Sigmoid colon (tissue), 7 donors: ENCODE results near the gene PIP4K2C. TPM values are rescaled to one million over a fixed set of nuclear protein-coding genes. Genes with fewer than 3 reads are reported as not detected.
"Not testable (repeated sequence)": the region's sequence is repeated elsewhere in the genome, so short reads cannot be mapped to it uniquely, and the experiment has no call there.

Experiments
- DNase-seq: peaks from one replicate; pipeline ENCODE4 v3.0.0-alpha.2; 2019
- H3K27ac ChIP-seq, 4 donors: fragments of 200-600 bp; sonication (generic); one replicate each; pipeline ENCODE4 v1.5.1; 2016 to 2019; ENCODE audit warnings: mild to moderate bottlenecking in 1 of 4
- H3K27me3 ChIP-seq, 3 donors: fragments of 200-600 bp; sonication (generic); one replicate each; pipeline ENCODE4 v1.5.1; 2019; ENCODE audit warnings: mild to moderate bottlenecking in 1 of 3
- H3K36me3 ChIP-seq, 4 donors: fragments of 200-600 bp; sonication (generic); one replicate each; pipeline ENCODE4 v1.5.1; 2016 to 2019
- H3K4me1 ChIP-seq, 4 donors: fragments of 200-600 bp; sonication (generic); one replicate each; pipeline ENCODE4 v1.5.1; 2017 to 2019
- H3K4me3 ChIP-seq, 4 donors: fragments of 200-600 bp; sonication (generic); one replicate each; pipeline ENCODE4 v1.5.1; 2017 to 2019; ENCODE audit warnings: mild to moderate bottlenecking in 2 of 4, moderate library complexity in 1 of 4
- H3K9me3 ChIP-seq, 4 donors: fragments of 200-600 bp in 3 of 4; sonication (generic) in 3 of 4; one replicate each; pipeline versions ENCODE4 v1.5.1 to v1.6.1; 2013 to 2019
- CTCF ChIP-seq, 4 experiments: fragments of 450-650 bp in 3 of 4; fragments of 200-600 bp in 1 of 4; IDR thresholded peaks; one replicate each; pipeline ENCODE4 v1.5.1; 2016 to 2019; ENCODE audit warnings: antibody characterized with exemption in 4 of 4, mild to moderate bottlenecking in 3 of 4, moderate library complexity in 2 of 4
- EP300 ChIP-seq, 4 donors: sonication (generic); formaldehyde crosslinking; IDR thresholded peaks; one replicate each; pipeline ENCODE4 v1.6.1; 2017; ENCODE audit warnings: antibody characterized with exemption in 4 of 4
- POLR2A ChIP-seq, 2 donors: fragments of 450-650 bp; IDR thresholded peaks; one replicate each; pipeline ENCODE4 v1.6.1; 2016; ENCODE audit warnings: antibody characterized with exemption in 2 of 2, mild to moderate bottlenecking in 2 of 2, moderate library complexity in 2 of 2
- POLR2AphosphoS5 ChIP-seq, 4 donors: sonication (generic); formaldehyde crosslinking; IDR thresholded peaks; one replicate each; pipeline ENCODE4 v1.6.1; 2017; ENCODE audit warnings: antibody characterized with exemption in 4 of 4
- WGBS, 2 donors: extraction: QIAGEN DNeasy Blood & Tissue Kit; methylation state at CpG; one replicate each; pipeline ENCODE4 v1.1.7; 2013; 5-methylcytosine and 5-hydroxymethylcytosine counted together
- intact Hi-C: fragments of 100-400 bp; cut with DNase I; formaldehyde crosslinking; loops from one replicate; pipeline ENCODE4 v1.15.1; 2023
- polyA plus RNA-seq, 3 donors: library from polyadenylated mRNA; stranded (reverse); fragments of 200-250 nt; gene quantifications; one replicate each; pipeline ENCODE4 v1.2.3, GENCODE V29; 2013
- total RNA-seq, 4 donors: library from RNA; depleted of rRNA; stranded (reverse); fragments of >200 nt; gene quantifications; one replicate each; pipeline ENCODE4 v1.1.0, GENCODE V29; 2016
- donor health status: healthy with polysubstance abuse.
- donor health status: Bipolar disorder and iron deficiency.
- donor health status: healthy.

The PIP4K2C gene
- total and polyA plus RNA-seq, 7 donors = 13.3 to 30.5 (median 21.0) TPM

GRCh38 chr12:57586128-57586527 is 4.9 kb upstream of the PIP4K2C start:
- TF ChIP-seq EP300 (IDR thresholded peaks at IDR 0.05) (no peak), CTCF (IDR thresholded peaks at IDR 0.05) (no peak), POLR2AphosphoS5 (IDR thresholded peaks at IDR 0.05) (no peak), POLR2A (IDR thresholded peaks at IDR 0.05) (no peak)
- Histone ChIP-seq H3K4me1 (peaks cover 0 to 8% (median 6%) of the 10 kb centered on the region in 4 donors), H3K9me3 (no peaks in the 10 kb centered on the region), H3K4me3 (no peak overlapping the region), H3K36me3 (no peaks in the 10 kb centered on the region), H3K27me3 (peaks cover 0 to 3% (median 0%) of the 10 kb centered on the region in 3 donors), H3K27ac (no peak overlapping the region)
- intact Hi-C loops = no loop called here
- WGBS, 2 donors = 84 to 86% methylated on average over 3 of the region's 3 CpGs
- DNase-seq = no peak

- TF ChIP-seq POLR2AphosphoS5 (IDR thresholded peaks at IDR 0.05) (no peak), POLR2A (IDR thresholded peaks at IDR 0.05) (no peak), EP300 (IDR thresholded peaks at IDR 0.05) (no peak)
- intact Hi-C loops = no loop called here
- Histone ChIP-seq H3K36me3 (no peaks in the 10 kb centered on the region), H3K4me1 (peaks cover 0 to 14% (median 11%) of the 10 kb centered on the region in 4 donors), H3K4me3 (no peak overlapping the region), H3K27me3 (peaks cover 0 to 3% (median 0%) of the 10 kb centered on the region in 3 donors), H3K9me3 (no peaks in the 10 kb centered on the region), H3K27ac (no peak overlapping the region)
- WGBS, 2 donors = 85 to 90% methylated on average over 3 of the region's 3 CpGs
- no peak for DNase-seq
Measured at GRCh38 chr12:57586832-57587429, 4.1 kb upstream of the PIP4K2C start.

GRCh38 chr12:57588951-57589610 is 1.9 kb upstream of the PIP4K2C start:
- H3K9me3 ChIP-seq, H3K27me3 ChIP-seq, DNase-seq, intact Hi-C loops, H3K36me3 ChIP-seq, H3K4me3 ChIP-seq, H3K27ac ChIP-seq: not testable (repeated sequence)
- H3K4me1 ChIP-seq = peaks cover 0 to 18% (median 16%) of the 10 kb centered on the region in 4 donors
- WGBS, 2 donors = 88 to 92% methylated on average over 15 of the region's 15 CpGs

- WGBS, 2 donors = 8 to 16% methylated on average over 2 of the region's 2 CpGs
- TF ChIP-seq EP300 (IDR thresholded peaks at IDR 0.05) (no peak), POLR2A (IDR thresholded peaks at IDR 0.05) (no peak), POLR2AphosphoS5 (IDR thresholded peaks at IDR 0.05) (no peak), CTCF (IDR thresholded peaks at IDR 0.05) (no peak)
- peak overlapping the region; percentile 77 to 86 (median 82) for H3K27ac ChIP-seq
- H3K4me1 ChIP-seq = peaks cover 0 to 18% (median 16%) of the 10 kb centered on the region in 4 donors
- intact Hi-C loops = no loop called here
- no peak for DNase-seq
- peak overlapping the region; percentile 72 to 97 (median 84) for H3K4me3 ChIP-seq
- H3K36me3 ChIP-seq = peaks cover 0 to 14% (median 2%) of the 10 kb centered on the region in 4 donors
- peaks cover 0 to 3% (median 0%) of the 10 kb centered on the region in 3 donors for H3K27me3 ChIP-seq
- H3K9me3 ChIP-seq = no peaks in the 10 kb centered on the region
Measured at GRCh38 chr12:57590479-57590863, 521 bp upstream of the PIP4K2C start.

- Histone ChIP-seq H3K27me3 (peaks cover 0 to 3% (median 0%) of the 10 kb centered on the region in 3 donors), H3K36me3 (peaks cover 0 to 27% (median 3%) of the 10 kb centered on the region in 4 donors), H3K4me1 (peaks cover 0 to 18% (median 16%) of the 10 kb centered on the region in 4 donors), H3K4me3 (peak overlapping the region; percentile 72 to 97 (median 84)), H3K27ac (peak overlapping the region; percentile 77 to 86 (median 82)), H3K9me3 (no peaks in the 10 kb centered on the region)
- WGBS, 2 donors = 34 to 48% methylated on average over 10 of the region's 10 CpGs
- intact Hi-C loops = no loop called here
- TF ChIP-seq EP300 (IDR thresholded peaks at IDR 0.05) = no peak
- TF ChIP-seq POLR2A (IDR thresholded peaks at IDR 0.05) = no peak
- TF ChIP-seq POLR2AphosphoS5 (IDR thresholded peaks at IDR 0.05) = no peak
- no peak for TF ChIP-seq CTCF (IDR thresholded peaks at IDR 0.05)
- no peak for DNase-seq
Measured at GRCh38 chr12:57591782-57592325, 862 bp downstream of the PIP4K2C start.
